ES-I3 (cell line): ENCODE results near the gene GALNT8.
A peak's percentile ranks its signal among the peaks of the same experiment; 100 is the strongest.

Source experiments
- H3K36me3 ChIP-seq: 2 replicates; pipeline ENCODE4 v1.6.1; 2013; ENCODE audit warnings: mild to moderate bottlenecking, low read length, control low read depth, moderate library complexity; ENCODE audit not compliant: insufficient read depth
- H3K4me1 ChIP-seq: 2 replicates; pipeline ENCODE4 v1.6.1; 2013; ENCODE audit warnings: mild to moderate bottlenecking, control low read depth, low read length; ENCODE audit not compliant: insufficient read depth
- H3K9ac ChIP-seq: 2 replicates; pipeline ENCODE4 v1.6.1; 2013; ENCODE audit warnings: low read depth, mild to moderate bottlenecking, low read length, moderate library complexity
- H3K9me3 ChIP-seq: 2 replicates; pipeline ENCODE4 v1.6.1; 2013; ENCODE audit warnings: mild to moderate bottlenecking, low read length, moderate library complexity; ENCODE audit not compliant: control insufficient read depth, insufficient read depth

The GALNT8 gene, protein sequence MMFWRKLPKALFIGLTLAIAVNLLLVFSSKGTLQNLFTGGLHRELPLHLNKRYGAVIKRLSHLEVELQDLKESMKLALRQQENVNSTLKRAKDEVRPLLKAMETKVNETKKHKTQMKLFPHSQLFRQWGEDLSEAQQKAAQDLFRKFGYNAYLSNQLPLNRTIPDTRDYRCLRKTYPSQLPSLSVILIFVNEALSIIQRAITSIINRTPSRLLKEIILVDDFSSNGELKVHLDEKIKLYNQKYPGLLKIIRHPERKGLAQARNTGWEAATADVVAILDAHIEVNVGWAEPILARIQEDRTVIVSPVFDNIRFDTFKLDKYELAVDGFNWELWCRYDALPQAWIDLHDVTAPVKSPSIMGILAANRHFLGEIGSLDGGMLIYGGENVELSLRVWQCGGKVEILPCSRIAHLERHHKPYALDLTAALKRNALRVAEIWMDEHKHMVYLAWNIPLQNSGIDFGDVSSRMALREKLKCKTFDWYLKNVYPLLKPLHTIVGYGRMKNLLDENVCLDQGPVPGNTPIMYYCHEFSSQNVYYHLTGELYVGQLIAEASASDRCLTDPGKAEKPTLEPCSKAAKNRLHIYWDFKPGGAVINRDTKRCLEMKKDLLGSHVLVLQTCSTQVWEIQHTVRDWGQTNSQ

DNA sequence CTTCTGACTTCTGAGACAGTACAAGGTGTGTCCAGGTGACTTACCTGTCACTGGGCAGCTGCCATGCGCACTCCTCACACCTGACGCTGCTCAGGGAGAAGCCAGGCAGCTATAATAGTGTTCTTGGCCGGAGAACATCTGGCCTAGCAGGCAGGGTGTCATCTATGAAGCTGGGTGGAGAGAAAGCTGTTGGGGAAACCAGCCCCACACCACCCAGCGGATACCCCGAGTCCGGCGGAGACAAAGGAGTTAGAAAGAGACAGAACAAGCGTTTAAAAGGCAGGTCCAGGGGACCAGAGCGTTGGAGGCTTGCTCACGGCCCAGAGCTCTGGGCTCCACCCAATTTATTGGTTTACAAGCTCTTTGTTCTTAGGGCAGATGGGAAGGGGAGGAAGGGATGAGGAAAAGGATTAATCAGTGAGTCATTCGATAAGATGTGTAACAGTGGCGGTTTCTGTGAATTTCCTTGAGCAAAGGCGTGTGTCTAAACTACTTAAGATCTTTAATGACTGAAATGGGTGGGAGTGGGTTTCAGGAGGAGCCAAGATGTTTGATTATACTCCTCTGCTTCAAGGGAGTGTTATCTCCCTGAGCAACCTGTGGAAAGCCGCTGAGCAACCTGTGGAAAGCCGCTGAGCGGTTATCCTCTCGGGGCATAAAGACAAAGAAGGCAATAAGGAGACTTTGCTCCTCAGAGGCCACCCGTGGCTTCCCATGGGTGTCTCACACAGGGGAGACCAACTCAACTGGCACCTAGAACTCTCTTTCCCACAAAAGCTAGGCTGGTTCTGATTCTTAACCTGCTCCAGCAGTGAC, at the start of gene GALNT8:
GALNT8 (plus strand) TSS at position 580 of the 816 bp plus-strand sequence. CDS start 278 bp downstream, outside the sequence.
- no peaks in the 10 kb centered on the region for H3K36me3 ChIP-seq
- no peaks in the 10 kb centered on the region for H3K9me3 ChIP-seq
- H3K9ac ChIP-seq = peak within 1 kb of the TSS; percentile 16
- H3K4me1 ChIP-seq = peaks cover 27% of the 10 kb centered on the region

DNA sequence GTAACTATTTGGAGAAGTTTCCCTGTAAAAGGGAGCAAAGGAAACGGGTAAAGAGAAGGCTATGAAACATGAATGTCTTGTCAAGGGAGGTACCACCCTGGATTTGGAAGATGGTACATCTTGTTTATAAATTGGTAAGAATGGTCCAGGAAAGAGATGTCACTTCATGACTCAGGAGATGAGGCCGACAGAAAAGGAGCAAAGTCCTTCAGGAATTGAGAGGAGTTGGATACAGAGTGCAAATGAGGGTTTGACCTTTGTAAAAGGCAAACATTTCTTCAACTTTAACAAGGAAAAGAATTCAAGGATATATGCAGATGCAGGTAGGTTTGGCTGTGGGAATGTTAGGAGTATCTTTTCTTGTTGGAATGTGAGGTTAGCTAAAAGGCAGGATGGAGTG, 40.5 kb upstream of the GALNT8 start:
- Histone ChIP-seq H3K4me1 (no peaks in the 10 kb centered on the region), H3K36me3 (peaks cover 12% of the 10 kb centered on the region; the same call in 1 of the 2 replicates), H3K9me3 (no peaks in the 10 kb centered on the region), H3K9ac (no peak overlapping the region)

DNA sequence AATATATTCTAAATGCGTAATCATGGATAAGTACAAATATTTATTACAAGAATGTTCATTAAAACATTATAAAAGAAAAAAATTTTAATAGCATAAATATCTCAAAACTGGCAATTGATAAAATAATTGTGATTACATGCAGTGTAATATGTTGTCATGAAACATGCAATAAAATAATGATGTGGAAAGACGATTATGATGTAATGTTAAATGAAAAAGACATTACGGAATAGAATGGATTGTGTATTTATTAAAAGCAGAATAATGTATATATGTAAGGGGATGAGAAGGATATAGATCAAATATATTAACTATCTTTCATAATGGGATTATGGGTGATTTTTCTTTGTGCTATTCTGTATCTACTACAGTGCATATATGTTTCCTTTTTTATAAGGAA, 38.5 kb upstream of the GALNT8 start:
- no peaks in the 10 kb centered on the region for H3K9me3 ChIP-seq
- peaks cover 21% of the 10 kb centered on the region for H3K36me3 ChIP-seq
- H3K9ac ChIP-seq = no peak overlapping the region
- H3K4me1 ChIP-seq = no peaks in the 10 kb centered on the region

DNA sequence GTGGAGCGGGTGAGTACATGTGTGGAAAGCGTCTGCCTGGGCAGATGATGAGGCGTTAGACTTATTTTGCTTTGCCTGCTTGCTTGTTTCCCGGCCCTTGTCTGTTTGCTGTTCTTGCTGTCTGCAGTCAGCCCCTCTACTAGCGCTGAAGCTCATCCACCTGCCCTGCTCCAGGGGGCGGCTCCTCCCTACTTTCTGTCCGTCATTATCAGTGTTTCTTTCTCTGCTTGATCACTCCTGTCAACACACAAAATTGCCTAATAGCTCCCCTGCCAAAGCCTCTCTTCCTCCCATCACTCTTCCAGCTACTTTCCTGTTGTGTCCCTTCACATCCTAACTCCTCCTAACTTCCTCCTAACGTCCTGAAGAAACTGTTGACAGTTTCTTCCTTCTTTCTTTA, 34.9 kb upstream of the GALNT8 start:
- Histone ChIP-seq H3K36me3 (peaks cover 32% of the 10 kb centered on the region), H3K9me3 (no peaks in the 10 kb centered on the region), H3K9ac (no peak overlapping the region), H3K4me1 (no peaks in the 10 kb centered on the region)

DNA sequence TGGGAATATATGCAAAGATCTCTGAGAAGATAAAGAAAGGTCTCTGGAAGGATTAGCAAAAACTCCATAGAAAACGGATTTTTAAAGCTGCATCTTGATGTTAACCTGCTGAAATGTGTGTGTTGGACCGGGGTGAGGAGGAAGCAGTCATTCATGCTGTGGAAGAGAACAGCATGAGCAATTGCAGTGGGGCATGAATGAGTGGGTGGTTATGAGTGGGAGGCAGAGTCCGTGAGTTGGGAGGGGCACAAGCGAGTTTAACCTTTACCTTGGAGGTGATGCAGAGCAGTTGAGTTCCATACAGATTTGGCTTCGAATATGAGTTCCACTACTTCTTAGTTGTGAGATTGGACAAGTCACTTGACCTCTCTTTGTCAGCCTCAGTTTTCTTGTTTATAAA, 29.4 kb upstream of the GALNT8 start:
- Histone ChIP-seq H3K9ac (no peak overlapping the region), H3K9me3 (0 out of 2 replicates have a peak, but pooled peaks cover 3% of the 10 kb centered on the region), H3K4me1 (no peaks in the 10 kb centered on the region), H3K36me3 (peaks cover 22% of the 10 kb centered on the region)

DNA sequence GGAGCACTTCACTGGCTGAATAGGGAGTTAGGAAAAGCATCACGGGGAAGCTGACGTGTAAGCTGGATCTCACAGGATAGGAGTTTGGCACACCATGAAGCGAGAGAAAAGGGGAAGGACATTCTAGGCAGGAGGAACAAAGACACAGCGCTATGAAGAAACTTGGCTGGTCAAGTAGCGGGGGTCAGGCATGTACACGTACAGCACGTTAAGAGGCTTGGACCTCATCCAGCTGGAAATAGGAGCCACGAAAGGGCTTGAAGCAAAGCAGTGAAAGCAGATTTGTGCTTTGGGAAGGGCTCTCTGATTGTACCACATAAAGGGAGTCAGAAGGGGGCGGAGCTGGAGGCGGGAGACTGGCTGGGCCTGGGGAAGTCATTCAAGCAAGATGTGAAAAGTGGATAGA, 19.6 kb upstream of the GALNT8 start:
- Histone ChIP-seq H3K36me3 (no peaks in the 10 kb centered on the region), H3K9ac (no peak overlapping the region), H3K4me1 (peaks cover 6% of the 10 kb centered on the region; the same call in 1 of the 2 replicates), H3K9me3 (no peaks in the 10 kb centered on the region)

DNA sequence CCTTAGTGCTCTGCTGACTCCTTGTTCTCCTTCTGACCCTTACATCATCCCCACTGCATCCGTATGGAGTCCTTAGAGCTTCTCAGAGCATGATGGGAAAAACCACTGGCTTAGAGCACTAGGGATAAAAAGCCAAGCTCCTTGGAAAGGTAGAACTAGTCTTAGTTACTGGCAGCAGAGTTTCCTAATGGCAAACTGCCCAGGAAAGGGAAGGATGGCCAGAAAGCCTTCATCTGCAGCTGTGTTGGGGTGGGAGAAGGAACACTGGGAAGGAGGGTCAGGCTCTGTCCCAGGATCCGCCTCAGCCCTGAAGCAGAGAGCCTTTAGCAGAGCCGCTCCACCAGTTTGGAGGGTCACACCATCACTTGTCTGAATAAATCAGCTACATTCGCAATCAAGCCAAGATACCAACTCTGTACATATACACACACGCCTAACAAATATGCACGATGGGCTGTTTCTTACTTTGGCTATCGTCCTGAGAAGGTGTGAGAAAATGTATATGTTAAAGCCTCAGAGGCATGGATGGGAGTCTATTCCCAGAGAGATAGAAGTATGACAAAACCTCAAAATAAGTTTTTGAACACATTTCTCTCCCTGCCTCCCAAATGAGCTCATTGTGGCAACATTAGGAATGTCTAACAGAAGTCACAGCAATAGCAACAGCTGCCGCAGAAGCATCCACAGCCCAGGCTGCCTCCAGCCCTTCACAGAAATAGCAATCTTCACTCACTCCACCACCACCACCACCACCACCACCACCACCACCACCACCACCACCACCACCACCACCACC, 18.6 kb upstream of the GALNT8 start:
- Histone ChIP-seq H3K9me3 (no peaks in the 10 kb centered on the region), H3K4me1 (peaks cover 6% of the 10 kb centered on the region; the same call in 1 of the 2 replicates), H3K9ac (no peak overlapping the region), H3K36me3 (no peaks in the 10 kb centered on the region)

DNA sequence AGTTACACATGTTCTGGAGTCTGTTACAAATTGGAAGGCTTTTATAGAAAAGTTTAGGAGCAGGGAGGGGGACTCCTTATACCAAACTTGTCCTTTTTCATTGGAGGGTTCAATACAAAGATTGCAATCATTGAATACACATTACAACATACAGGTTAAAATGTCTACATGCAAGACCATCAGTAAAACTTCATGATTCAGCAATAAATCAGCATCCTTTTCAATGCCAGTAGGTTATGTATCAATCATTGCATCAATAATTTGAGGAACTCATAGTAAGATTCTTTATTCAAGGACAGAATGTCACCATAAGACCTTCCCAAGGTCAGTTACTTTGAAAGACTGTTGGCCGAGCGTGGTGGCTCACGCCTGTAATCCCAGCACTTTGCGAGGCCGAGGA, 16.5 kb upstream of the GALNT8 start:
- peaks cover 6% of the 10 kb centered on the region; the same call in 1 of the 2 replicates for H3K4me1 ChIP-seq
- H3K9me3 ChIP-seq = no peaks in the 10 kb centered on the region
- no peak overlapping the region for H3K9ac ChIP-seq
- no peaks in the 10 kb centered on the region for H3K36me3 ChIP-seq

DNA sequence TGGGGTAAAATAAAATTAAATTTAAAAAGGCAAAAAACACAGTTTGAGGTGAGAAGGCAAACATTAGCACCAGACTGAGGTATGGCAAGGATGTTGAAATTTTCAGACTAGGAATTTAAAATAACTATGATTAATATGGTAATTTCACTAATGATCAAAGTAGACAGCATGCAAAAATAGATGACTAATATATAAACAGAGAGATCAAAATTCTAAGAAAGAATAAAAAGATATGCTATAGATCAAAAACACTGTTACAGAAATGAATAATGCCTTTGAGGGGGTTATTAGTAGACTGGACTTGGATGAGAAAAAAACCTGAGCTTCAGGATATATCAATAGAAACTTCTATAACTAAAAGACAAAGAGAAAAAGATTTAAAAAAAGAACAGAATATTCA, 14.4 kb upstream of the GALNT8 start:
- H3K9ac ChIP-seq = no peak overlapping the region

DNA sequence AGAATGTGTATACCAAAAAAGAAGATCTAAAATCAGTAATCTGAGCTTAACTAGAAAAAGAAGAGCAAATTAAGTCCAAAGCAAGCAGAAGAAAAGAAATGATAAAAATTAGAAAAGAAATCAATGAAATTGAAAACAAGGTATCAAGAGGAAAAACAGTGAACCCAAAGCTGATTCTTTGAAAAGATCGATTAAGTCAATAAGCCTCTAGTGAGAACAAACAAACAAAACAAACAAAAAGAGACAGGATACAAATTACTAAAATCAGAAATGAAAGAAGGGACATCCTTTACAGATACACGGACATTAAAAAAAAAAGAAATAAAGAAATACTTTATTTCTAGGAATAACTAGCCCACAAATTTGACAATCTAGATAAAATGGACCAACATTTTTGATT, 12.9 kb upstream of the GALNT8 start:
- no peak overlapping the region for H3K9ac ChIP-seq
- H3K4me1 ChIP-seq = no peaks in the 10 kb centered on the region
- H3K36me3 ChIP-seq = no peaks in the 10 kb centered on the region
- no peaks in the 10 kb centered on the region for H3K9me3 ChIP-seq

More for the DNA sequence above, 14.4 kb upstream of the GALNT8 start:
- no peaks in the 10 kb centered on the region for H3K9me3 ChIP-seq
- peaks cover under 1% of the 10 kb centered on the region; the same call in 1 of the 2 replicates for H3K4me1 ChIP-seq
- H3K36me3 ChIP-seq = no peaks in the 10 kb centered on the region

DNA sequence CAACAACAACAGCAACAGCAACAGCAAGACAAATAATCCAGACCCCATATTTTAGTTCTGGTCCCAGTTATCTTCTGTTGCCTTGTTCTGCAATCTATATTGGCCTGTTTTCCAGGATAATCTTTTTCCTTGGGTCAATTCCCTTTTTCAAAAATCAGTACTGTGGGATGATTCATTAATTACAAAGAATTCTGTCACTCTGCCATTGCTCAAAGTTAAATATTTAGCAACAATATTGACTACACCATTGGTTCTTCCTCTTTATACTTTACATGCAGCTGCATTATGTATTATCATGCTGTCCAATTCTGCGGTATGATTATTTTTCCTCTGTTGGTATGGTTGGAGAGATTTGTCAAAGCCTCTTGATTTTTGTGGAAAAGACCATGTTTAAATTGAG, 10.1 kb upstream of the GALNT8 start:
- H3K4me1 ChIP-seq = no peaks in the 10 kb centered on the region
- no peak overlapping the region for H3K9ac ChIP-seq
- H3K9me3 ChIP-seq = no peaks in the 10 kb centered on the region
- H3K36me3 ChIP-seq = no peaks in the 10 kb centered on the region

DNA sequence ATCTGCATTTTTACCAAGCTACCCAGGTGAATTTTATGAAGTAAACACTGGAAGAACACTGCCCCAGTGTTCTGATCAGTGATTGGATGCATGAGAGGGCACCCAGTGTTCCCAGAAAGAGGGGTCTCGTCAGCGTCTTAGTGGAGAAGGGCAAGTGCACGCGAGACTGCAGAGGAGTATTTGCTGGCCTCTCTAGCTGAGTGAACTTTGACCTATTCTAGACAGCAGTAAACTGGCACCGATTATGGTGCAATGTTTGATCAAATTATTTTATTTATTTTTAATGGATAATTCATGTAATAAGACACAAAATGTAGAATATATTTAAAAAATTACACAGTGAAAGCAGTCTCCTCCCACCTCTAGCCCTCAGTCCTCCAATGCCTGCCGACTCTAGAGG, 5.3 kb upstream of the GALNT8 start:
- no peaks in the 10 kb centered on the region for H3K36me3 ChIP-seq
- no peak overlapping the region for H3K9ac ChIP-seq
- peaks cover 15% of the 10 kb centered on the region for H3K4me1 ChIP-seq
- H3K9me3 ChIP-seq = no peaks in the 10 kb centered on the region

DNA sequence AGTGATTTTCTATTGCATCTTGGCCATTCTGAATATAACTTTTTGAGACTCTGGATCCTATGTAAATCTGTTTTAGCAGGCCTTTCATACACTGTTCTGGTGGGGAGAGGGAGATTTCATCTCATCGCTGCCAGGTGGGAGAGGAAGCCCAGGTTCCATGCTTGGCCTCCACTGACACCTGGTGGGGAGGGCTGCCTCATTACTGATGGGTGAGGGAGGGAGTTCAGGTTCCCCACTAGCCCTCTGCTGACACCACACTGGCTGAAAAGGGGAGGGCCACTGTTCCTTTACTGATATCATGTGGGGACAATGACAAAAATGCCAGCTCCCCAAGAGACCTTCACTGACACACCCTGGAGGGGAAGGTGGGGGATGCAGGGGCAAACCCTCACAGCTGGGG, 2.4 kb upstream of the GALNT8 start:
- Histone ChIP-seq H3K4me1 (peaks cover 26% of the 10 kb centered on the region), H3K9me3 (no peaks in the 10 kb centered on the region), H3K9ac (no peak overlapping the region), H3K36me3 (no peaks in the 10 kb centered on the region)

DNA sequence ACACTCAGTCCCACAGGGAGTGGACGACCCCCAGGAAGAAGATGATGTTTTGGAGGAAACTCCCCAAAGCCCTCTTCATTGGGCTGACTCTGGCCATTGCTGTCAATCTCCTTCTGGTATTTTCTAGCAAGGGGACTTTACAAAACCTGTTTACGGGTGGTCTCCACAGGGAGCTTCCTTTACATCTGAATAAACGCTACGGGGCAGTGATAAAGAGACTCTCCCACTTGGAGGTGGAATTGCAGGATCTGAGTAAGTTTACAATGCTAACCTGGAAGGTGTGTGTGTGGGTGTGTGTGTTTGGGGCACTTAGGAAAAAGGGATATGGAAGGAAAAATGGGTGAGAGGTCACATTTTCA, 416 bp downstream of the GALNT8 start:
- peak overlapping the region; percentile 16; the same call in 1 of the 2 replicates for H3K9ac ChIP-seq
- H3K36me3 ChIP-seq = no peaks in the 10 kb centered on the region
- peaks cover 27% of the 10 kb centered on the region for H3K4me1 ChIP-seq
- H3K9me3 ChIP-seq = no peaks in the 10 kb centered on the region
